ENCODE data around the gene NDUFV3. TPM values are rescaled to one million over a fixed set of nuclear protein-coding genes. Genes with fewer than 3 reads are reported as not detected.
"Not testable (repeated sequence)": the region's sequence is repeated elsewhere in the genome, so short reads cannot be mapped to it uniquely, and the experiment has no call there.

NDUFV3 gene
- total and polyA plus RNA-seq, 2 of the 13 experiments (the other 11 are each of a cell fraction or from before 2014, with no cell fraction given) = 14.2 to 29.6 TPM

DNA sequence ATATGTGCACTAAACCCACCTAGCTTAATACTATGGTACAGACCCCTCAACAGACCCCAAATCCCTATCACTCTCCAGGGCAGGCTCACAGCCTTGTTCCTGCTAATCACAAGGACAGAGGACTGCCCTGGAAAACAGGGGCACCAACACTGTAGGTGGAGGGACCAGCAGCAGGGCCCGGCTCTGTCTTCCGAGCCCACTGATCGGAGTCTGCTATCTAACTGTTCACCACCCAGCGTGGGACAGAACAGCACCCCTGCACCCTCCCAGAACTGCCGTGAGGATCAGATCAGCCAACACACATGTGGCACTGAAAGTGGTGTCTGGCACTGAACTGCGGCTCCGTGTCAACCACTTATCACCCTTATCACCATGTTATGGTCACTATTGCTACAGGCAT, 20.0 kb upstream of the NDUFV3 start:
- H3K4me3 ChIP-seq (replicated peaks in 1 of 3; ENCODE audit: insufficient read depth in 1 of 3, low read depth in 2 of 3, low read length in 3 of 3) = no peak overlapping the region
- WGBS (ENCODE audit: low lambda C conversion rate) = 97% methylated on average over 5 of the region's 7 CpGs
- FAIRE-seq (no peak), ATAC-seq (no peak), DNase-seq (ENCODE audit: low spot score) (no peak)
- peaks cover 27 to 63% of the 10 kb centered on the region in 2 experiments for H3K36me3 ChIP-seq (replicated peaks in 1 of 2; ENCODE audit: control insufficient read depth in 1 of 2, insufficient read depth in 2 of 2, low read length in 2 of 2)
- no peak overlapping the region for H3K27ac ChIP-seq (ENCODE audit: extremely low read length, insufficient read depth, low read length)
- H2AFZ ChIP-seq (ENCODE audit: low read length) = no peak overlapping the region
- in situ Hi-C loops (cut with HindIII; ENCODE audit: extremely low pct_ligation_motif_present, low pct_unique_long_range_greater_than_20kb) (no loop called here), intact Hi-C loops (cut with micrococcal nuclease; ENCODE audit: unreplicated experiment) (no loop called here)
- POLR2A ChIA-PET = interaction anchor here (0.7 to 1.1 kb wide), 2 partner anchors 20 to 116 kb away, joined by 3 read pairs; partner anchors contain the start of gene NDUFV3
- BruUV-seq (replicated peaks) = no TSS peak
- H3K4me2 ChIP-seq (ENCODE audit: low read depth, low read length) = no peak overlapping the region
- H3K27me3 ChIP-seq (ENCODE audit: control insufficient read depth in 1 of 2, insufficient read depth in 2 of 2, low read length in 2 of 2) = no peaks in the 10 kb centered on the region
- no peak overlapping the region for H3K9ac ChIP-seq (ENCODE audit: insufficient read depth, low read depth, low read length)
- peaks cover 13% of the 10 kb centered on the region for H3K4me1 ChIP-seq (ENCODE audit: insufficient read depth, low read length)
- TF ChIP-seq REL (CRISPR knock-in tag; conservative IDR thresholded peaks at IDR 0.05) = no peak
- TF ChIP-seq THRA (CRISPR knock-in tag; IDR thresholded peaks at IDR 0.05; ENCODE audit: borderline replicate concordance) = no peak
- no peak for TF ChIP-seq ZNF639 (CRISPR knock-in tag; conservative IDR thresholded peaks at IDR 0.05)
- peaks cover 27% of the 10 kb centered on the region for H3K79me2 ChIP-seq (ENCODE audit: insufficient read depth, low read length)
- no peaks in the 10 kb centered on the region for H3K9me3 ChIP-seq (ENCODE audit: low read length)
- no peaks in the 10 kb centered on the region for H4K20me1 ChIP-seq (ENCODE audit: insufficient read depth, low read length)
- CTCF ChIA-PET (ENCODE audit: low intra/inter-chr PET ratio, low total read pairs) = no interaction called here

GRCh38 chr21:42875811-42876210, 17.3 kb upstream of the NDUFV3 start:
- FAIRE-seq; H3K9me3 ChIP-seq (ENCODE audit: low read length); H3K27me3 ChIP-seq (ENCODE audit: control insufficient read depth in 1 of 2, insufficient read depth in 2 of 2, low read length in 2 of 2); intact Hi-C loops (cut with micrococcal nuclease; ENCODE audit: unreplicated experiment); DNase-seq (ENCODE audit: low spot score); H3K27ac ChIP-seq (ENCODE audit: extremely low read length, insufficient read depth, low read length); BruUV-seq (replicated peaks); H2AFZ ChIP-seq (ENCODE audit: low read length); in situ Hi-C loops (cut with HindIII; ENCODE audit: extremely low pct_ligation_motif_present, low pct_unique_long_range_greater_than_20kb); H3K4me2 ChIP-seq (ENCODE audit: low read depth, low read length); POLR2A ChIA-PET; H3K9ac ChIP-seq (ENCODE audit: insufficient read depth, low read depth, low read length); CTCF ChIA-PET (ENCODE audit: low intra/inter-chr PET ratio, low total read pairs); H4K20me1 ChIP-seq (ENCODE audit: insufficient read depth, low read length); ATAC-seq; H3K4me3 ChIP-seq (replicated peaks in 1 of 3; ENCODE audit: insufficient read depth in 1 of 3, low read depth in 2 of 3, low read length in 3 of 3): not testable (repeated sequence)
- H3K79me2 ChIP-seq (ENCODE audit: insufficient read depth, low read length) = peaks cover 32% of the 10 kb centered on the region
- peaks cover 24% of the 10 kb centered on the region for H3K4me1 ChIP-seq (ENCODE audit: insufficient read depth, low read length)
- over 99% methylated on average over 10 of the region's 10 CpGs for WGBS (ENCODE audit: low lambda C conversion rate)
- H3K36me3 ChIP-seq (replicated peaks in 1 of 2; ENCODE audit: control insufficient read depth in 1 of 2, insufficient read depth in 2 of 2, low read length in 2 of 2) = peaks cover 17 to 42% of the 10 kb centered on the region in 2 experiments
